GM21423 (cell line): ENCODE results near the gene C1GALT1.
"Not testable (repeated sequence)": the region's sequence is repeated elsewhere in the genome, so short reads cannot be mapped to it uniquely, and the experiment has no call there.

Experiments
- ATAC-seq: cut with Tn5 transposase; IDR thresholded peaks from one replicate; pipeline ENCODE4 v1.9.1; 2021; ENCODE audit warnings: mild to moderate bottlenecking, moderate library complexity; ENCODE audit not compliant: unreplicated experiment

The C1GALT1 gene

DNA sequence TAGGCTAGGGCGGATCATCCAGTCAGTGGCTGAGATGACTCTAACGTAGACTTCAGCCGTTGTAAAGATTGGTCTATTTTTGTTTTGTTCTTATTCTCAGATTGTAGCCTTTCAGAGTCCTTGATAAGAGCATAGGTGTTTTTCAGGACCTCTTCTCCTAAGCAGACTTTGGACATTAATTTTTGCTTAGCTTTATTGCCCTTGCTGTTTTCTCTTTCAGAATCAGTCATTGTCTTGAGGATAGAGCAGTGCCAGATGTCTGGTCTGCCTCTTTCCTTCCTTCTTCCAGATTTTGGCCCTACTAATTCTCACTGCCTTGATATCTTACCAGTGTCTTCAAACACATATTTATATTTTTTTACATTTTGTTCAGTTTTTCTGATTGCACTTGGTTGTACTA lies 49.5 kb downstream of the C1GALT1 start:
- no peak for ATAC-seq

- no peak for ATAC-seq
Measured at GRCh38 chr7:7235347-7235746, 53.0 kb downstream of the C1GALT1 start.

DNA sequence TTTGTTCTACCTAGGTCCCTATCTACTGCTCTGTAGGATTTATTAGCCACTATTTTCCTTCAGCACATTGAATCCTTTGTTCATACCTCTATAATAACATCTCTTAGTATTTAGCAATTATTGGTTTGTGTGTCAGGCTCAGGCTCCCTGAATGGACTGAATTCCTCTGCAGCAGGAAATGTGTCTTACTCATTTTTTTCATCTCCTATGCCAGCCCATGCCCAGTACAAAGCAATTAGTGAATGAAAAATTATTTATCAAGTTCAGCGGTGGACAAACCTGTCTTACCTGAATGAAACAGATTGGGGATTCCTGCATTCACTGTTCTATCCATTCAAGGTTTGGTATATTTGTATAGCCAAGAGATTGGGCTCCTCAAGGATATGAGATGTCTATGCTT lies 53.7 kb downstream of the C1GALT1 start:
- ATAC-seq = no peak

GRCh38 chr7:7237201-7237977 lies 55.0 kb downstream of the C1GALT1 start:
- no peak for ATAC-seq

DNA sequence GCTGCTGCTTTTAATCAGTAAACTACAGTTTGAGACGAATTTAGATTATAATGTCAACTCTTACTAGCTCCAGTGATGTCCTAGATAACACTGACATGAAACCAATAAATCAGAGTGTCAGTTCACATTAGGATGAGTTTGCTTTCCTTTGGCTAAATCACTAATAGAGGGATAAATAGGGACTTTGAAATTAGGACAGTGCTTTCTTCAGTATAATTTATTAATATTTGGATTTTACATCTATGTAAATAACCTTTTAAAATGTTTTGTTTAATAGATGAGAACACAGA lies 55.6 kb downstream of the C1GALT1 start:
- ATAC-seq = no peak

DNA sequence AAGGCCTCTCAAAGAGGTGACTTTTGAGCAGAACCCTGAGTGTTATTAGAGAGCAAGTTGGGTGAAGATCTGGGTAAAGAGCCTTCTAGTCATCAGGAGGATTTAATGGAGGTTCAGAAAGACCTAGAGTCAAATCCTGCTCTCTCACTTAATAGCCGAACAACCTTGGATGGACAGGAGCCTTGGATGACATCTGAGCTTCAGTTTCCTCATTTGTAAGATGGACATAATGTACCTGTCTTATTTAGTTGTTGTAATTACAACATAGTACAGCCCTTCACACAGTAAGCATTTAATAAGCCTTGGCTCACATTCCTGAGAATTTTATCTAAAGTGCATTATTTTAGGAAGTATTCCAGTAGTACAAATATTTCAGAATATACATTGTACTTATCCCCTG lies 57.0 kb downstream of the C1GALT1 start:
- no peak for ATAC-seq

- no peak for ATAC-seq
Measured at GRCh38 chr7:7242899-7243298, 60.6 kb downstream of the C1GALT1 start.

DNA sequence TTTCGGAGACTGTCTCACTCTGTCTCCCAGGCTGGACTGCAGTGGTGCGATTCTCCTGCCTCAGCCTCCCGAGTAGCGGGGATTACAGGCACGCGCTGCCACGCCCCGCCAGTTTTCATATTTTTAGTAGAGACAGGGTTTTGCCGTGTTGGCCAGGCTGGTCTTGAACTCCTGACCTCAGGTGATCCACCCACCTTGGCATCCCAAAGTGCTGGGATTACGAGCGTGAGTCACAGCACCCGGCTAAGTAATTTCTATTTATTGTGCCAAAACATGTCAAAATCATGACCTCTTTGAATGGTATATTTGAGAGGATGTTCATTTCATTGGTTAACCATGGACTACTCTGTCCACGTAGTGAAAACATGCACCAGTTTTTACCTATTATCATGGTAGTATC lies 62.9 kb downstream of the C1GALT1 start:
- not testable (repeated sequence) for ATAC-seq

- no peak for ATAC-seq
Measured at GRCh38 chr7:7246223-7246622, 63.9 kb downstream of the C1GALT1 start.

- ATAC-seq = no peak
Measured at GRCh38 chr7:7247658-7248057, 65.3 kb downstream of the C1GALT1 start.

DNA sequence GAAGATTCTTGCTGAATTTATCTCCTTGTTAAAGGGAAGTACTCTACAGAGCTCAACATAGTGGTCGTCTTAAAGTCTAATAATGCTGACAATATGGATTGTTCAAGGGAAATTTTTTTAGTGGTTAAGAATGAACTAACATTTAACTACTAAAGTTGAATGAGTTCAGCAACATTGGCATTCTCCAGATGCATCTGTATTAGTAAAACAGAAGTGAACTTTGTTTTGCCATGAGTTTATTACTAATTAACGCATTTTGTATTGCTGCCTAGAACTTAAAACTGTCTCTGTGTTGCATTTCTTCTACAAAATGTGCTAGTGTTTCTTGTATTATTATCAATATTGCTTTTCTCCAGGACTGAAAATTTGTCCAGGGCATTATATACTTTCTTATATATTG lies 67.5 kb downstream of the C1GALT1 start:
- ATAC-seq = no peak

GRCh38 chr7:7251742-7252141 lies 69.4 kb downstream of the C1GALT1 start:
- peak; percentile 91 for ATAC-seq

GRCh38 chr7:7254319-7254718 lies 72.0 kb downstream of the C1GALT1 start:
- no peak for ATAC-seq

- no peak for ATAC-seq
Measured at GRCh38 chr7:7254908-7255307, 72.6 kb downstream of the C1GALT1 start.

GRCh38 chr7:7256731-7257274 lies 74.5 kb downstream of the C1GALT1 start:
- ATAC-seq = no peak

- ATAC-seq = peak; percentile 80
Measured at GRCh38 chr7:7257899-7258692, 75.8 kb downstream of the C1GALT1 start.

- ATAC-seq = no peak
Measured at GRCh38 chr7:7261863-7262262, 79.5 kb downstream of the C1GALT1 start.

- no peak for ATAC-seq
Measured at GRCh38 chr7:7263297-7264230, 81.2 kb downstream of the C1GALT1 start.

DNA sequence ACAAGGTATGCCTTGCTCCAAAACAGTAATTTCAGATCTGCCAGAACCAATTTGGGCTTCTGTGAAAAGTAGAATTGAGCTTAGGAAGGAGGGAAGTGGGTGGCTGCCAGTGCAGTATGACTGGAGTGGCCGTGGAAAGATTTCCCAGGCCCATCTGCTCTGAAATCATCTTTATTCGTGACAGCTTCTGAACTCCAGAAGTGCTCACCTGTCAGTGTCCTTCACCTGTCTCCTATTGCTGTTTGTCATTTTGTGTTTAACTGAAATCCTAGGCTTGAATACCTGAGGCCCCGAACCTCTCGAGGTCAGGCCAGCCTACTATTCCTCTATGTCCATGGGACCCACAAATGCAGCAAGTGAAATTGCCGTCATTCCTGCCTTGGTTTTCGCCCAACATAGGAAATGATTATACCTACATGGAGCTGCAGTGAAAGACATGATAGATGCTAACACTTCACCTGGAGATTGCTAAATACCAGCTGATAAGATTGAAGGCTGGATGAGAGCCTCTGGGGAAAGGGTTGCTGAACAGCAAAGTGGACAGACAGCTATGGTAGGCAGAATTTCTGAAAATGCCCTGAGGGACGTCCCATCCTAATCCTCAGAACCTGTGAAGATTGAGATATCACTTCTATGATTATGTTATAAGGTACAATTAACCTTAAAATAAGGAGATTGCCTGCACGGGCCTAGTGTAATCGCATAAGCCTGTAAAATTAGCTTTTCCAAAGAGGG lies 82.1 kb downstream of the C1GALT1 start:
- no peak for ATAC-seq
